Germinal center (tissue), 1 donor: ENCODE measurements around the gene DNAJC7.

Experiments
- DNase-seq: peaks from one replicate; pipeline ENCODE4 v3.0.0; 2012; ENCODE audit warnings: mixed read lengths, low spot score

DNAJC7 gene

GRCh38 chr17:41975099-41976083 lies 41.8 kb downstream of the DNAJC7 start:
- no peak for DNase-seq

- no peak for DNase-seq
These were observed 42.6 kb downstream of the DNAJC7 start for GRCh38 chr17:41974658-41975057.

GRCh38 chr17:41974031-41974430 lies 43.2 kb downstream of the DNAJC7 start:
- no peak for DNase-seq

- no peak for DNase-seq
These were observed 43.8 kb downstream of the DNAJC7 start for GRCh38 chr17:41973408-41973811.

GRCh38 chr17:41972571-41973407 lies 44.5 kb downstream of the DNAJC7 start:
- no peak for DNase-seq

- no peak for DNase-seq
These were observed 45.3 kb downstream of the DNAJC7 start for GRCh38 chr17:41971721-41972523.

GRCh38 chr17:41970901-41971331 lies 46.3 kb downstream of the DNAJC7 start:
- no peak for DNase-seq

- no peak for DNase-seq
These were observed 48.6 kb downstream of the DNAJC7 start for GRCh38 chr17:41968676-41969075.

GRCh38 chr17:41967921-41968578 lies 49.2 kb downstream of the DNAJC7 start:
- no peak for DNase-seq

- DNase-seq: peak; percentile 51
These were observed 49.9 kb downstream of the DNAJC7 start for GRCh38 chr17:41967141-41967920.

- peak; percentile 97 for DNase-seq
These were observed 50.6 kb downstream of the DNAJC7 start, which contains the start of gene CNP for GRCh38 chr17:41966463-41967140. CNP (plus strand) TSS chr17:41966795; CDS start chr17:41966885, 90 bp downstream.

- DNase-seq: peak; percentile 83
These were observed 51.4 kb downstream of the DNAJC7 start for GRCh38 chr17:41965694-41966462.

- peak; percentile 79 for DNase-seq
These were observed 54.3 kb downstream of the DNAJC7 start for GRCh38 chr17:41962768-41963434.

GRCh38 chr17:41962111-41962510 lies 55.1 kb downstream of the DNAJC7 start:
- no peak for DNase-seq

GRCh38 chr17:41959336-41960095 lies 57.7 kb downstream of the DNAJC7 start:
- no peak for DNase-seq

- no peak for DNase-seq
These were observed 58.3 kb downstream of the DNAJC7 start for GRCh38 chr17:41959030-41959335.

GRCh38 chr17:41957869-41958439 lies 59.3 kb downstream of the DNAJC7 start:
- DNase-seq: no peak
